BE2C (cell line): Measurements from ENCODE around the gene BRD1.

ENCODE experiments used
- DNase-seq: peaks from one replicate; pipeline ENCODE4 v3.0.0-alpha.2; 2020
- H3K27me3 ChIP-seq: fragments of 250-450 bp; sonication (Bioruptor Pico); 2 replicates; pipeline ENCODE4 v1.5.1; 2020; ENCODE audit warnings: mild to moderate bottlenecking
- H3K36me3 ChIP-seq: fragments of 250-450 bp; sonication (Bioruptor Pico); 2 replicates; pipeline ENCODE4 v1.5.1; 2020; ENCODE audit warnings: mild to moderate bottlenecking
- H3K4me1 ChIP-seq: fragments of 250-450 bp; sonication (Bioruptor Pico); 2 replicates; pipeline ENCODE4 v1.5.1; 2020
- H3K4me3 ChIP-seq: 2 replicates; pipeline ENCODE4 v1.5.1; 2011; ENCODE audit warnings: low read depth, low read length
- H3K9me3 ChIP-seq: fragments of 250-450 bp; sonication (Bioruptor Pico); 2 replicates; pipeline ENCODE4 v1.5.1; 2020
- CTCF ChIP-seq: IDR thresholded peaks from 2 replicates; pipeline ENCODE4 v1.5.1; 2012; ENCODE audit warnings: mild to moderate bottlenecking, low read depth, low read length

Gene BRD1

GRCh38 chr22:49845666-49846459 lies 18.2 kb upstream of the BRD1 start:
- Histone ChIP-seq H3K4me1 (no peaks in the 10 kb centered on the region), H3K9me3 (no peaks in the 10 kb centered on the region), H3K36me3 (no peaks in the 10 kb centered on the region), H3K27me3 (peaks cover 59% of the 10 kb centered on the region), H3K4me3 (no peak overlapping the region)
- DNase-seq, result no peak
- TF ChIP-seq CTCF, result no peak

GRCh38 chr22:49845241-49845640 lies 17.6 kb upstream of the BRD1 start:
- Histone ChIP-seq H3K36me3 (no peaks in the 10 kb centered on the region), H3K4me1 (no peaks in the 10 kb centered on the region), H3K9me3 (no peaks in the 10 kb centered on the region), H3K27me3 (peaks cover 54% of the 10 kb centered on the region), H3K4me3 (no peak overlapping the region)
- no peak for DNase-seq
- no peak for TF ChIP-seq CTCF

- no peaks in the 10 kb centered on the region for H3K36me3 ChIP-seq
- DNase-seq, result no peak
- no peak for TF ChIP-seq CTCF
- no peaks in the 10 kb centered on the region for H3K9me3 ChIP-seq
- H3K4me3 ChIP-seq, result no peak overlapping the region
- H3K27me3 ChIP-seq, result no peaks in the 10 kb centered on the region
- H3K4me1 ChIP-seq, result no peaks in the 10 kb centered on the region
These were observed 11.4 kb upstream of the BRD1 start for GRCh38 chr22:49838771-49839717.

- Histone ChIP-seq H3K9me3 (no peaks in the 10 kb centered on the region), H3K4me3 (no peak overlapping the region), H3K27me3 (peaks cover 6% of the 10 kb centered on the region; the same call in 1 of the 2 replicates), H3K36me3 (no peaks in the 10 kb centered on the region), H3K4me1 (no peaks in the 10 kb centered on the region)
- no peak for DNase-seq
- TF ChIP-seq CTCF, result no peak
These were observed 5.8 kb upstream of the BRD1 start for GRCh38 chr22:49833340-49834007.

GRCh38 chr22:49829044-49829853 lies 1.6 kb upstream of the BRD1 start:
- peaks cover 14% of the 10 kb centered on the region for H3K36me3 ChIP-seq
- DNase-seq, result no peak
- no peak for TF ChIP-seq CTCF
- no peak overlapping the region for H3K4me3 ChIP-seq
- no peaks in the 10 kb centered on the region for H3K4me1 ChIP-seq
- H3K9me3 ChIP-seq, result no peaks in the 10 kb centered on the region
- H3K27me3 ChIP-seq, result peaks cover 6% of the 10 kb centered on the region; the same call in 1 of the 2 replicates
